RWPE1 (cell line): ENCODE results near the gene XKR7.
"Not testable (repeated sequence)": the region's sequence is repeated elsewhere in the genome, so short reads cannot be mapped to it uniquely, and the experiment has no call there.

Experiments
- CTCF ChIA-PET: fragments of 350-600 bp; sonication (Branson Sonifier 250); formaldehyde crosslinking; extraction: SDS; loops from one replicate; lab custom pipeline; 2021; lab: Yijun Ruan, JAX
- POLR2A ChIA-PET: fragments of 400-600 bp; formaldehyde crosslinking; extraction: SDS; loops from one replicate; lab custom pipeline; 2020; ENCODE audit warnings: antibody characterized with exemption; ENCODE audit not compliant: low non-redundant PET; lab: Yijun Ruan, JAX
- DNase-seq: peaks from one replicate; pipeline ENCODE4 v3.0.0; 2012; ENCODE audit warnings: low spot score
- H3K27ac ChIP-seq: fragments of 450-650 bp; 2 replicates; pipeline ENCODE4 v1.5.1; 2017
- CTCF ChIP-seq: fragments of 450-650 bp; conservative IDR thresholded peaks from 2 replicates; pipeline ENCODE4 v1.5.1; 2017; ENCODE audit warnings: low read depth, mild to moderate bottlenecking

XKR7 gene

GRCh38 chr20:32031007-32031958 lies 63.3 kb downstream of the XKR7 start:
- POLR2A ChIA-PET: no interaction called here
- no peak overlapping the region for H3K27ac ChIP-seq
- CTCF ChIA-PET: interaction anchor here (0.5 to 7.5 kb wide), 65 partner anchors 8 to 567 kb away, joined by 3 to 81 read pairs (median 4); partner anchors contain the start of genes HCK, PDRG1, TM9SF4 and XKR7
- peak; percentile 94 for DNase-seq
- peak; percentile 100 for TF ChIP-seq CTCF

GRCh38 chr20:32033316-32033715 lies 65.4 kb downstream of the XKR7 start:
- TF ChIP-seq CTCF: no peak
- H3K27ac ChIP-seq: no peak overlapping the region
- no peak for DNase-seq
- CTCF ChIA-PET: interaction anchor here (0.7 to 7.5 kb wide), 5 partner anchors 16 to 210 kb away, joined by 3 to 69 read pairs (median 29); no protein-coding TSS in a partner anchor
- POLR2A ChIA-PET: no interaction called here

GRCh38 chr20:32033721-32034120 lies 65.8 kb downstream of the XKR7 start:
- POLR2A ChIA-PET, DNase-seq, H3K27ac ChIP-seq: not testable (repeated sequence)
- CTCF ChIA-PET: interaction anchor here (0.6 to 7.5 kb wide), 8 partner anchors 17 to 400 kb away, joined by 3 to 69 read pairs (median 5); no protein-coding TSS in a partner anchor

DNA sequence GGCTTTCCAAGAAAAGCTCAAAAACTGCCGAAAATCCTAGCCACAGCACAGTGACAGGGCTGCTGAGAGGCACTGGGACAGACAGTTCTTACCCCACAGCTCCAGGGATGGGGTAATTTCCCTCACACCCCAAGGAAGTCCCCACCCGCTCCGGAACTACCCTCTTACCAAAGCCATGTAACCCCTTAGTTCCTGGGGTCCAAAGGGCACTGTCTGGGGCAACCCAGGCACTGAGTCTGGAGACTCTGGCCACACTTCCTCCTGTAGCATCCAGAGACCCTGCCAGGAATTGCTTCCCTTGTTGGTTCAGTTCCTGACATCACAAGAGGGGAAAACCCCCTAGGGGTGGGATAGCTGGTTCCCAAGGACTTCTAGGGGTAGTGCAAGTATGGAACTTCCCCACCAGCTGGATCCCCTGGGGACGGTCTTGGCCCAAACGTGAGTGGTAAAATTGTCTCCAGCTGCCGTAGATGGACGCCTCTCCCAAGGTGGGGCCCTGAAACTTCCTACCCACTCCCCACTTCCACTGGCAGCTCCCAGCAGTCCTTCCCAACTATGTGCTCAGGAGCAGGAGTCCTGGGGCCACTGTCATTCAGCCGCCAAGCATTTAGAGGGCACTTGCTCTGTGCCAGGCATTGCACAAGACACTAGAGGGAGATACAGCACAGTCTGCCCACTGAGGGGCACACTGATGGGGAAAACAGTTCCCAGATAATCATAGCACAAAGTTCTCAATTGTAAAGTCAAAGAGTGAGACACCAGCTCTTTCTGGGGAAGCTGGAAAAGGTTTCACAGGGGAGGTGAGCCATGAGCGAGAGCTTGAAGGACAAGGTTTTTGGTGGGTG lies 66.9 kb downstream of the XKR7 start:
- POLR2A ChIA-PET: no interaction called here

DNA sequence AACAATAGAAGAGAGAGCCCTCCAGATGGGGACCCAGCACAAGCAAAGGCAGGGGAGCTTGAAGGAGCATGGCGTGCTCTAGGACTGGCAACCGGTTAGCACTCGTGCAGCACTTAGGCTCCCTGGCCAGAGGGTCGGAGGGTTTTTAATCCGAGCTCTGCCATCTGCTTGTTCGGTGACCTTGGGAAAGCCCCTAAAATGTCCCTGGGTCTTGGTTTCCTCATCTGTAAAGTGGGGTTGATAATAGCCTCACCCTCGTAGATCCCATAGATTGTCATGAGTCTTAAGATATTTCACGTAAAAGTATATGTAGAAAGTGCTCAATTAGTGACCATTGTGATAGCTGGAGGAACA lies 67.5 kb downstream of the XKR7 start:
- TF ChIP-seq CTCF: no peak
- CTCF ChIA-PET: interaction anchor here (0.5 to 7.5 kb wide), 8 partner anchors 16 to 213 kb away, joined by 3 to 69 read pairs (median 4); no protein-coding TSS in a partner anchor
- no peak for DNase-seq
- H3K27ac ChIP-seq: no peak overlapping the region
- POLR2A ChIA-PET: no interaction called here

More for the DNA sequence above, 66.9 kb downstream of the XKR7 start:
- TF ChIP-seq CTCF: no peak; the same call in 1 of the 2 replicates
- no peak for DNase-seq
- CTCF ChIA-PET: interaction anchor here (0.5 to 7.5 kb wide), 8 partner anchors 16 to 213 kb away, joined by 3 to 69 read pairs (median 4); no protein-coding TSS in a partner anchor
- no peak overlapping the region for H3K27ac ChIP-seq

- DNase-seq: no peak
- H3K27ac ChIP-seq: no peak overlapping the region
- CTCF ChIA-PET: interaction anchor here (1.0 to 7.5 kb wide), 5 partner anchors 19 to 213 kb away, joined by 3 to 69 read pairs (median 6); no protein-coding TSS in a partner anchor
- TF ChIP-seq CTCF: no peak
- POLR2A ChIA-PET: no interaction called here
Measured at GRCh38 chr20:32036252-32036651, 68.3 kb downstream of the XKR7 start.
